ENCODE data around the gene SPIRE1. TPM values are rescaled to one million over a fixed set of nuclear protein-coding genes. Genes with fewer than 3 reads are reported as not detected.

Gene SPIRE1
- total RNA-seq, 4 donors from 2014 or later = 25.3 to 39.5 (median 30.6) TPM

GRCh38 chr18:12559319-12559718, 98.6 kb downstream of the SPIRE1 start:
- H3K4me3 ChIP-seq (replicated peaks in 1 of 3) = no peak overlapping the region
- TF ChIP-seq CTCF (IDR thresholded peaks at IDR 0.05) (no peak), POLR2A (IDR thresholded peaks at IDR 0.05) (no peak)
- no peaks in the 10 kb centered on the region for H3K9me3 ChIP-seq
- no peak overlapping the region for H3K27ac ChIP-seq
- WGBS, 2 donors = 95 to 100% methylated on average over 16 to 24 of the region's 24 CpGs
- no peaks in the 10 kb centered on the region for H3K27me3 ChIP-seq
- H3K36me3 ChIP-seq = no peaks in the 10 kb centered on the region
- DNase-seq = no peak
- intact Hi-C loops (cut with DNase I) = no loop called here
- H3K4me1 ChIP-seq = no peaks in the 10 kb centered on the region

- Histone ChIP-seq H3K4me1 (peaks cover 7 to 11% of the 10 kb centered on the region in 2 donors), H3K36me3 (no peaks in the 10 kb centered on the region), H3K4me3 (replicated peaks in 1 of 3) (no peak overlapping the region), H3K27ac (no peak overlapping the region), H3K27me3 (no peaks in the 10 kb centered on the region), H3K9me3 (no peaks in the 10 kb centered on the region)
- TF ChIP-seq CTCF (IDR thresholded peaks at IDR 0.05) (no peak), POLR2A (IDR thresholded peaks at IDR 0.05) (no peak)
- 97 to 98% methylated on average over 14 to 25 of the region's 30 CpGs for WGBS, 2 donors
- no peak for DNase-seq
- intact Hi-C loops (cut with DNase I) = no loop called here
These were observed 100.7 kb downstream of the SPIRE1 start for GRCh38 chr18:12556946-12557806.

GRCh38 chr18:12554796-12555388, 103.0 kb downstream of the SPIRE1 start:
- Histone ChIP-seq H3K27ac (no peak overlapping the region), H3K9me3 (no peaks in the 10 kb centered on the region), H3K27me3 (no peaks in the 10 kb centered on the region), H3K4me1 (peaks cover 10 to 25% of the 10 kb centered on the region in 2 donors), H3K4me3 (replicated peaks in 1 of 3) (no peak overlapping the region), H3K36me3 (no peaks in the 10 kb centered on the region)
- DNase-seq = no peak
- intact Hi-C loops (cut with DNase I) = no loop called here
- TF ChIP-seq CTCF (IDR thresholded peaks at IDR 0.05) (no peak), POLR2A (IDR thresholded peaks at IDR 0.05) (no peak)
- WGBS, 2 donors = 83 to 91% methylated on average over 2 of the region's 2 CpGs

GRCh38 chr18:12552879-12553242, 105.0 kb downstream of the SPIRE1 start:
- Histone ChIP-seq H3K36me3 (no peaks in the 10 kb centered on the region), H3K27me3 (no peaks in the 10 kb centered on the region), H3K4me1 (peaks cover 12 to 29% of the 10 kb centered on the region in 2 donors), H3K4me3 (replicated peaks in 1 of 3) (no peak overlapping the region), H3K9me3 (no peaks in the 10 kb centered on the region), H3K27ac (no peak overlapping the region)
- DNase-seq = no peak
- intact Hi-C loops (cut with DNase I) = no loop called here
- TF ChIP-seq POLR2A (IDR thresholded peaks at IDR 0.05) (no peak), CTCF (IDR thresholded peaks at IDR 0.05) (no peak)
- WGBS, 2 donors = 98 to 100% methylated on average over 4 of the region's 4 CpGs
